Tibial nerve (tissue), 4 donors: ENCODE measurements around the gene GOT2. TPM values are rescaled to one million over a fixed set of nuclear protein-coding genes. Genes with fewer than 3 reads are reported as not detected.

Source experiments
- DNase-seq, 2 donors: peaks; one replicate each; pipeline ENCODE4 v3.0.0-alpha.2; 2019; ENCODE audit warnings: low spot score in 2 of 2
- H3K27ac ChIP-seq, 4 donors: fragments of 200-600 bp; sonication (generic) in 3 of 4; one replicate each; pipeline ENCODE4 v1.5.1; 2017 to 2019; ENCODE audit warnings: mild to moderate bottlenecking in 1 of 4
- H3K27me3 ChIP-seq, 2 donors: fragments of 200-600 bp; sonication (generic) in 1 of 2; one replicate each; pipeline versions ENCODE4 v1.5.1 to v1.6.0; 2017 to 2019
- H3K36me3 ChIP-seq, 3 donors: fragments of 200-600 bp; sonication (generic); one replicate each; pipeline ENCODE4 v1.5.1; 2018 to 2019
- H3K4me1 ChIP-seq, 4 donors: fragments of 200-600 bp; sonication (generic) in 3 of 4; one replicate each; pipeline ENCODE4 v1.5.1; 2017 to 2019
- H3K4me3 ChIP-seq, 4 donors: fragments of 200-600 bp; sonication (generic) in 3 of 4; one replicate each; pipeline ENCODE4 v1.5.1; 2017 to 2019; ENCODE audit warnings: mild to moderate bottlenecking in 1 of 4, moderate library complexity in 1 of 4
- H3K9me3 ChIP-seq, 4 donors: fragments of 200-600 bp; sonication (generic) in 3 of 4; one replicate each; pipeline ENCODE4 v1.5.1; 2017 to 2019
- CTCF ChIP-seq, 5 experiments: fragments of 200-600 bp in 3 of 5; fragments of 450-650 bp in 2 of 5; sonication (generic) in 3 of 5; IDR thresholded peaks; one replicate each; pipeline ENCODE4 v1.5.1; 2016 to 2019; ENCODE audit warnings: antibody characterized with exemption in 5 of 5, mild to moderate bottlenecking in 3 of 5, moderate library complexity in 2 of 5
- EP300 ChIP-seq, 2 donors: sonication (generic); formaldehyde crosslinking; IDR thresholded peaks; one replicate each; pipeline ENCODE4 v1.6.1; 2017; ENCODE audit warnings: antibody characterized with exemption in 2 of 2, mild to moderate bottlenecking in 1 of 2
- POLR2A ChIP-seq, 2 donors: fragments of 450-650 bp; IDR thresholded peaks; one replicate each; pipeline ENCODE4 v1.6.1; 2017; ENCODE audit warnings: antibody characterized with exemption in 2 of 2, mild to moderate bottlenecking in 2 of 2, moderate library complexity in 2 of 2
- WGBS, 2 donors: methylation state at CpG; one replicate each; pipeline ENCODE4 v1.1.5; 2018; 5-methylcytosine and 5-hydroxymethylcytosine counted together
- total RNA-seq, 4 donors: library from RNA; depleted of rRNA; stranded (reverse); fragments of >200 nt; gene quantifications; one replicate each; pipeline ENCODE4 v1.1.0, GENCODE V29; 2016

The GOT2 gene
- total RNA-seq, 4 donors from 2014 or later, result 29.7 to 54.2 (median 34.2) TPM

DNA sequence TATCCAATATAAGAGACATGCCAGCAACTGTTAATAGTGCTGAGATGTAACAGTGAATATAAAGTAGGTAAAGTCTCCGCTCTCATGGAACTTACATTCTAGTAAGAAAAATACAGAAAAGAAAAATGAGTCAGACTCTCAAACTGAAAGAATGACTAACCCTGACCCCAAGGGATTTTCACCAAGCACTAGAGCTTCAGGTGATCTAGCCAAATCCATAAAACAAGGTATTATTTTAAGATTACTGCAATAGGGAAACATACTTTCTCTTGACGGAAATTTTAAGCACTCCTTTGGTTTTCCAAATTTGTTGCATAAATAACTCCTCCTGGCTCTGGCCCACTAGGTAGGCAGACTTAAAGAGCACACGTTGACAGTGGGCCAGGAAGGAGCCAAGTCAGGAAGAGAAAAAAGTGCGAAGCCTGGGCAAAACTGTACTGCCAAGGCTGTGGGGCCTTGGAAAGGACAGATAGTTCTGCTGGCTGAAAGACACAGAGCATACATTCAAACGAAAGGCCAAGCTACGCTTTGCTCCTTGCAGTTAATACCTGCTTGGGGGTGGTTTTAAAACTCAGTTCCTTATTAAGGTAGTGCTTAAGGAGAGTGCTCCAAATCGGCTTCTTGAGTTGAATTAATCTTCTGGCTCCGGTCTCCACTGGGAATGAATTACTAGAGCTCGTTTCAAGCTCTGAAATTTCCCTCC lies 1.4 kb downstream of the GOT2 start:
- H3K27me3 ChIP-seq, result no peaks in the 10 kb centered on the region
- TF ChIP-seq EP300 (IDR thresholded peaks at IDR 0.05), result no peak
- TF ChIP-seq POLR2A (IDR thresholded peaks at IDR 0.05), result no peak
- no peak for TF ChIP-seq CTCF (IDR thresholded peaks at IDR 0.05)
- H3K27ac ChIP-seq, result peak overlapping the region in 3 of 4 donors; percentile 50 to 74 (median 62)
- H3K4me3 ChIP-seq, result peak overlapping the region in 3 of 4 donors; percentile 78 to 97 (median 79)
- no peak for DNase-seq
- H3K4me1 ChIP-seq, result peaks cover 0 to 26% (median 8%) of the 10 kb centered on the region in 4 donors
- no peaks in the 10 kb centered on the region for H3K9me3 ChIP-seq
- WGBS, 2 donors, result 52 to 61% methylated on average over 9 of the region's 9 CpGs
- H3K36me3 ChIP-seq, result no peaks in the 10 kb centered on the region

DNA sequence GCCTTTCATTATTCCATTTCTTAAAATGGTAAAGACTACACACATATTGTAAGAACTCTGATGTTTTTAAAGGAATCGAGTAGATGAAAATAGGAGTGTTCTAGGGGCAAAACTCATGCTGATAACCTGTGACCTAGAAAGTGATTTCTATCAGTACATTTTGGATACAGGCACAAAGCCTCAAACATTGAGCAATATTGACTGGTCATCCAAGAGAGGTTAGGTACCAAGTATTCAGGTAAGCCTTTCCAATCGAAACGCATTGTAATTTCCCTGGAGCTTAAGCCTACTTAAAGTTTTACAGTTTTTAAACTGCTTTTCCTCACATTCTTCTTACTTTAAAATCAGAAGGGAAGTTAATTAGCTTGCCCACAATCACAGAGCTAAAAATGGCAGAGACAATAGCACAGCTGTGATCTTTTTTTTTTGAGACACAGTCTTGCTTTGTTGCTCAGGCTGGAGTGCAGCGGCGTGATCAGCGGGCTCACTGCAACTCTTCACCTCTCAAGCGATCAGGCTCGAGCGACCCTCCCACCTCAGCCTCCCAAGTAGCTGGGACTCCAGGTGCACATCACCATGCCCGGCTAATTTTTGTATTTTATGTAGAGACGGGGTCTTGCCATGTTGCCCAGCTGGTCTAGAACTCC lies 3.3 kb downstream of the GOT2 start:
- Histone ChIP-seq H3K4me1 (peaks cover 0 to 26% (median 8%) of the 10 kb centered on the region in 4 donors), H3K4me3 (no peak overlapping the region), H3K36me3 (no peaks in the 10 kb centered on the region), H3K27ac (no peak overlapping the region), H3K27me3 (no peaks in the 10 kb centered on the region), H3K9me3 (no peaks in the 10 kb centered on the region)
- TF ChIP-seq EP300 (IDR thresholded peaks at IDR 0.05), result no peak
- TF ChIP-seq CTCF (IDR thresholded peaks at IDR 0.05), result no peak
- TF ChIP-seq POLR2A (IDR thresholded peaks at IDR 0.05), result no peak
- DNase-seq, result no peak
- WGBS, 2 donors, result 77 to 86% methylated on average over 11 of the region's 11 CpGs

DNA sequence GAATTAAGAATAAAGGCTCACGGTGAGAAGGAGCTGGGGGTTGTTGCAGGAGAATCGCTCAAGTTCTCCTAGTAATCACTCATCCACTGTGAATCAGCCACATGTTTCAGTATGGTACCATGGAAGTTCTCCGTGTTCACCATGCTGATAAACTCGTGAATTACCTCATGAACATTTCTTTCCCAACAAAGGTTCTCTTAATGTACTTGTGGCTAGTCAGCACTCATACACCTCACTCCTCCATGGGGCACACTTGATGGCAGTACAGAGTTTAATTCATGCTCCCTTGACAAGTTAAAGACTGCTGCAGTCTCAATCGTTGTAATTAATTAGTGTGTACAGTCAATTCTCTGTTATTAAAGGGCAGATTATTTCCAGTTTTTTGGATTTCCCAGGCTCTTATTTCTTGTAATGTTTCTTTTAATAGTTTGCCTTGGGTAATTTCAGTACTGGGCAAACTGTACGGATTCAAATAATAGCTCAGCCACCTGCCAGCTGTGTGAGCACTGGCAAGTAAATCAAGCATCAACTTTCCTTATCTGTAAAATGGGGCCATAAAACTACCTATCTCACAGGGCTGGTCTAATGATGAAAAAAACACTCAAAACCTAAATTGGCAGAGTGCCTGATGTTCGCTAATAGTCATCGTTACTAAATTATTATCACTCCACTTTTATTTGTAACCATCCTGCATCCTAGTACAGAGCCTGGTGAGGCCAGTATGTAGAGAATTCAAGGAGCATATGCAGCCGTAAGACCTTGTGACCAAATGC lies 6.1 kb downstream of the GOT2 start:
- 90 to 93% methylated on average over 9 of the region's 9 CpGs for WGBS, 2 donors
- H3K9me3 ChIP-seq, result no peaks in the 10 kb centered on the region
- no peak for DNase-seq
- H3K36me3 ChIP-seq, result peaks cover 0 to 9% (median 0%) of the 10 kb centered on the region in 3 donors
- no peak overlapping the region for H3K27ac ChIP-seq
- TF ChIP-seq EP300 (IDR thresholded peaks at IDR 0.05) (no peak), CTCF (IDR thresholded peaks at IDR 0.05) (no peak), POLR2A (IDR thresholded peaks at IDR 0.05) (no peak)
- no peaks in the 10 kb centered on the region for H3K27me3 ChIP-seq
- H3K4me1 ChIP-seq, result peaks cover 0 to 14% (median 7%) of the 10 kb centered on the region in 4 donors
- no peak overlapping the region for H3K4me3 ChIP-seq

GRCh38 chr16:58727028-58727781 lies 6.9 kb downstream of the GOT2 start:
- WGBS, 2 donors, result 79 to 85% methylated on average over 9 of the region's 9 CpGs
- no peak overlapping the region for H3K27ac ChIP-seq

More at GRCh38 chr16:58727028-58727781, 6.9 kb downstream of the GOT2 start:
- H3K4me3 ChIP-seq, result no peak overlapping the region
- peaks cover 0 to 16% (median 0%) of the 10 kb centered on the region in 3 donors for H3K36me3 ChIP-seq
- H3K4me1 ChIP-seq, result peaks cover 0 to 7% (median 0%) of the 10 kb centered on the region in 4 donors
- H3K9me3 ChIP-seq, result no peaks in the 10 kb centered on the region
- no peaks in the 10 kb centered on the region for H3K27me3 ChIP-seq
- DNase-seq, result no peak
- TF ChIP-seq POLR2A (IDR thresholded peaks at IDR 0.05) (no peak), CTCF (IDR thresholded peaks at IDR 0.05) (no peak)
